Gastrocnemius medialis (tissue), 4 donors: Measurements from ENCODE around the gene FRMD3.

ENCODE experiments used
- CTCF ChIP-seq, 5 experiments: fragments of 450-650 bp in 3 of 5; fragments of 200-600 bp in 2 of 5; sonication (generic) in 2 of 5; IDR thresholded peaks in 4 of 5; conservative IDR thresholded peaks in 1 of 5; 1 replicate in 4 of 5; 2 replicates in 1 of 5; pipeline ENCODE4 v1.5.1; 2016 to 2019; ENCODE audit warnings: antibody characterized with exemption in 5 of 5, mild to moderate bottlenecking in 3 of 5, moderate library complexity in 3 of 5
- POLR2A ChIP-seq, 2 donors: fragments of 450-650 bp; IDR thresholded peaks; one replicate each; pipeline ENCODE4 v1.6.1; 2017; ENCODE audit warnings: antibody characterized with exemption in 2 of 2, mild to moderate bottlenecking in 2 of 2, moderate library complexity in 2 of 2

DNA sequence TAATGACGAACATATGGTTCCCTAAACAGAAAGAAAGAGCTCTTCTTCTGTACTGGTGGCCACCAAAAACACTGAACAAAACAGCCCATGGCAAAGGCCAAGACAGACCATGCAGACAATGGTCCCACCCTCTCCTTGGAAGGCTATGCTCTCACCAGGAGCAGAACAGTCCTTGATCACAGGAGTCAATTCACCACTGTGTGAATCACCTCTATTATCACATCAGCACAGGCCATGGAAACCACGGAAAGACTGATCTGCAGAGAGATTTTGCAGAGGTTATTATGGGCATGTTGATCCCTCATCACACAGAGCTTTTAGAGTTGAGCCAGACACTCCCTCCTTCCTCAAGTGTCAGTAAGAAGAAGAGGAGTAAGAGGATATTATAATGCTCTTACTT lies 341.3 kb downstream of the FRMD3 start:
- no peak for TF ChIP-seq CTCF (IDR thresholded peaks at IDR 0.05 in 4 of 5, conservative IDR thresholded peaks at IDR 0.05 in 1 of 5)
- TF ChIP-seq POLR2A (IDR thresholded peaks at IDR 0.05), result no peak
